ENCODE measurements around the gene PHACTR2.

DNA sequence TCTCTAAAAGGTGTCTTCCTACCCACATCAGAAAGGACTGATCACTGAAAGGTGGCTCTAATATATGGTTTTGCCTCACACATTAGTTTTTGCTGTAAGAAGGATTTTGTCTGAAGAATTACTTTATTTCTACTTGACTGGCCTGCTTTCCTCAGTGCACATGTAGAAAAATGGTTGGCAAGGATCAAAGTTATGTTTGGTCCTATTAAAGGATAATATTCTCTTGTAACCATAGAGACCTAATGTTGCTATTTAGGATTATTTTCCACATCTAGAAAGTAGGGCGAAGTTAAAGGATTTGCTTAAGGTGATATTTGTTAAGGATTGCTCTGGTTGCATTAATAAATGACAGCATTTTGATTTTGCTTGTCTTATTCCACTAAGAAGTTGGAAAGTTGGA, 40.7 kb downstream of the PHACTR2 start:
- TF ChIP-seq, protein P1, sequence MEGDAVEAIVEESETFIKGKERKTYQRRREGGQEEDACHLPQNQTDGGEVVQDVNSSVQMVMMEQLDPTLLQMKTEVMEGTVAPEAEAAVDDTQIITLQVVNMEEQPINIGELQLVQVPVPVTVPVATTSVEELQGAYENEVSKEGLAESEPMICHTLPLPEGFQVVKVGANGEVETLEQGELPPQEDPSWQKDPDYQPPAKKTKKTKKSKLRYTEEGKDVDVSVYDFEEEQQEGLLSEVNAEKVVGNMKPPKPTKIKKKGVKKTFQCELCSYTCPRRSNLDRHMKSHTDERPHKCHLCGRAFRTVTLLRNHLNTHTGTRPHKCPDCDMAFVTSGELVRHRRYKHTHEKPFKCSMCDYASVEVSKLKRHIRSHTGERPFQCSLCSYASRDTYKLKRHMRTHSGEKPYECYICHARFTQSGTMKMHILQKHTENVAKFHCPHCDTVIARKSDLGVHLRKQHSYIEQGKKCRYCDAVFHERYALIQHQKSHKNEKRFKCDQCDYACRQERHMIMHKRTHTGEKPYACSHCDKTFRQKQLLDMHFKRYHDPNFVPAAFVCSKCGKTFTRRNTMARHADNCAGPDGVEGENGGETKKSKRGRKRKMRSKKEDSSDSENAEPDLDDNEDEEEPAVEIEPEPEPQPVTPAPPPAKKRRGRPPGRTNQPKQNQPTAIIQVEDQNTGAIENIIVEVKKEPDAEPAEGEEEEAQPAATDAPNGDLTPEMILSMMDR (IDR thresholded peaks at IDR 0.05) = no peak
- TF ChIP-seq POLR2A (IDR thresholded peaks at IDR 0.05) = no peak

All from thyroid gland (tissue), 4 donors.